Smooth muscle cell (in vitro differentiated cells): Measurements from ENCODE around the gene BARHL2. TPM values are rescaled to one million over a fixed set of nuclear protein-coding genes. Genes with fewer than 3 reads are reported as not detected.

ENCODE experiments used
- DNase-seq: peaks from one replicate; lab custom pipeline; 2025; ENCODE audit not compliant: unreplicated experiment; lab: John Stamatoyannopoulos, UW
- H2AFZ ChIP-seq: fragments of 200-600 bp; sonication (generic); 2 replicates; pipeline ENCODE4 v1.6.0; 2016; ENCODE audit warnings: antibody characterized with exemption, low read depth, mild to moderate bottlenecking
- H3F3A ChIP-seq: fragments of 200-600 bp; sonication (generic); 2 replicates; pipeline ENCODE4 v1.6.0; 2017; ENCODE audit warnings: antibody characterized with exemption, low read depth
- H3K27ac ChIP-seq: fragments of 200-600 bp; sonication (generic); 2 replicates; pipeline ENCODE4 v1.5.1; 2016; ENCODE audit warnings: low read depth, mild to moderate bottlenecking
- H3K27me3 ChIP-seq: fragments of 200-600 bp; sonication (generic); 2 replicates; pipeline ENCODE4 v1.6.1; 2016; ENCODE audit warnings: low read depth, mild to moderate bottlenecking
- H3K36me3 ChIP-seq: fragments of 200-600 bp; sonication (generic); 2 replicates; pipeline ENCODE4 v1.5.1; 2016; ENCODE audit warnings: low read depth
- H3K4me1 ChIP-seq: fragments of 200-600 bp; sonication (generic); 2 replicates; pipeline ENCODE4 v1.5.1; 2016; ENCODE audit warnings: low read depth
- H3K4me2 ChIP-seq: fragments of 200-600 bp; sonication (generic); 2 replicates; pipeline ENCODE4 v1.6.0; 2016; ENCODE audit warnings: mild to moderate bottlenecking
- H3K4me3 ChIP-seq: fragments of 200-600 bp; sonication (generic); 2 replicates; pipeline ENCODE4 v1.5.1; 2016; ENCODE audit warnings: mild to moderate bottlenecking
- H3K79me2 ChIP-seq: fragments of 200-600 bp; sonication (generic); 2 replicates; pipeline ENCODE4 v1.6.0; 2016; ENCODE audit warnings: low read depth, mild to moderate bottlenecking
- H3K9ac ChIP-seq: fragments of 200-600 bp; sonication (generic); 2 replicates; pipeline ENCODE4 v1.6.0; 2016; ENCODE audit warnings: low read depth
- H3K9me3 ChIP-seq: fragments of 200-600 bp; sonication (generic); replicated peaks from 2 replicates; pipeline ENCODE4 v1.5.1; 2016; ENCODE audit warnings: low read depth
- H4K20me1 ChIP-seq: fragments of 200-600 bp; sonication (generic); 2 replicates; pipeline ENCODE4 v1.6.0; 2016; ENCODE audit warnings: low read depth
- WGBS: methylation state at CpG from one replicate; pipeline ENCODE4 v1.1.7; 2016; ENCODE audit warnings: low lambda C conversion rate; 5-methylcytosine and 5-hydroxymethylcytosine counted together
- polyA plus RNA-seq: library from polyadenylated mRNA; unstranded; fragments of >200 nt; fragmentation: Nextera tagmentation; extraction: Ambion mirVana; gene quantifications from 2 replicates; pipeline ENCODE4 v1.2.1, GENCODE V29; 2016
- total RNA-seq: library from RNA; depleted of rRNA; stranded (reverse); fragments of >200 nt; gene quantifications from 2 replicates; pipeline ENCODE4 v1.2.3, GENCODE V29; 2014
- TF ChIP-seq, protein P1 (sequence below): fragments of 200-600 bp; sonication (generic); IDR thresholded peaks from 2 replicates; pipeline ENCODE4 v1.5.1; 2017; ENCODE audit warnings: borderline replicate concordance, mild to moderate bottlenecking, antibody characterized with exemption; ENCODE audit not compliant: insufficient read depth, poor library complexity, severe bottlenecking

The BARHL2 gene
- total and polyA plus RNA-seq, 2 experiments from 2014 or later, result not detected

DNA sequence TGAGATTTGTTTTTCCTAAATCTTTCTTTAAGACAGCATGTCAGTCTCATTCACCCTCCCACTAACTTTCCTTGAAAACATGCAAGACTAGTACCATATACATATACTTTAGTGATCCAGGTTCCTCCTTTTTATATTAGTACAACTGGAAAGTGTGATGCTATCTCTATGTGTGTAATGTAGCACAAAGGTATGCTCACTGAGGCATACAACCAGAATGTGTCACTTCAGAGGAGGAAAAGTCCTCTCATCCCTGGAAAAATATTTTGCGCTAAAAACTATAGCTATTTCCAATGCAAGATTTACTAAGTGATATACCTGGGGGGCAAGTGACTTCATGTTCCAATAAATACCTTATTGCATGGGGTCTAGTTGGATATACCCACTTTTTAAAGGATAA, 45.9 kb downstream of the BARHL2 start:
- Histone ChIP-seq H3K27ac (no peak overlapping the region), H3K36me3 (no peaks in the 10 kb centered on the region), H3K4me1 (no peaks in the 10 kb centered on the region), H3K4me3 (no peak overlapping the region), H2AFZ (no peak overlapping the region), H3K27me3 (no peaks in the 10 kb centered on the region), H3K9me3 (peaks cover 5% of the 10 kb centered on the region), H4K20me1 (no peaks in the 10 kb centered on the region), H3K4me2 (no peak overlapping the region), H3F3A (no peaks in the 10 kb centered on the region), H3K79me2 (no peaks in the 10 kb centered on the region), H3K9ac (no peak overlapping the region)
- WGBS, result 91% methylated on average over 1 of the region's 1 CpG
- TF ChIP-seq, protein P1, sequence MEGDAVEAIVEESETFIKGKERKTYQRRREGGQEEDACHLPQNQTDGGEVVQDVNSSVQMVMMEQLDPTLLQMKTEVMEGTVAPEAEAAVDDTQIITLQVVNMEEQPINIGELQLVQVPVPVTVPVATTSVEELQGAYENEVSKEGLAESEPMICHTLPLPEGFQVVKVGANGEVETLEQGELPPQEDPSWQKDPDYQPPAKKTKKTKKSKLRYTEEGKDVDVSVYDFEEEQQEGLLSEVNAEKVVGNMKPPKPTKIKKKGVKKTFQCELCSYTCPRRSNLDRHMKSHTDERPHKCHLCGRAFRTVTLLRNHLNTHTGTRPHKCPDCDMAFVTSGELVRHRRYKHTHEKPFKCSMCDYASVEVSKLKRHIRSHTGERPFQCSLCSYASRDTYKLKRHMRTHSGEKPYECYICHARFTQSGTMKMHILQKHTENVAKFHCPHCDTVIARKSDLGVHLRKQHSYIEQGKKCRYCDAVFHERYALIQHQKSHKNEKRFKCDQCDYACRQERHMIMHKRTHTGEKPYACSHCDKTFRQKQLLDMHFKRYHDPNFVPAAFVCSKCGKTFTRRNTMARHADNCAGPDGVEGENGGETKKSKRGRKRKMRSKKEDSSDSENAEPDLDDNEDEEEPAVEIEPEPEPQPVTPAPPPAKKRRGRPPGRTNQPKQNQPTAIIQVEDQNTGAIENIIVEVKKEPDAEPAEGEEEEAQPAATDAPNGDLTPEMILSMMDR, result no peak
- DNase-seq, result no peak
